ENCODE measurements around the gene ZNF835.

The ZNF835 gene

DNA sequence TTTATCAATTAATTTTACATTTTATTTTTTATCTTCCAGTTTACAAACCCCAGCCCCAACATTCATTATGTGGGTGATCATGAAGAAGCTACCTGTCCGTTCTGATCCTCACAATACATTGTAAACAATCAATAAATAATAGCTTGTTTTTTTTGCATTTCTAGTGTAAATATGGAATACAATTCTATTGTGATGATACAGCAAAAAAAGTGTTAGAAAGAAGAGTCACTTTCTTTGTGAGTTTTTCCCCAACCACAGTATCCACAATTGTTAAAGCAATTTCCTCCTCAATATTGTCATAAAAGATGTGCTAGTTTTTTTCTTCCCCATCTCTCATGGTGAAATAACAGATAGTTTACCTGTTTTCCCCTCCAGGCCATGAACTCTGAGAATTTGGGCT is 30.3 kb upstream of the ZNF835 start:
- no peak overlapping the region for H3K4me3 ChIP-seq (ENCODE audit: low read depth, low read length)
- TF ChIP-seq, protein P1, sequence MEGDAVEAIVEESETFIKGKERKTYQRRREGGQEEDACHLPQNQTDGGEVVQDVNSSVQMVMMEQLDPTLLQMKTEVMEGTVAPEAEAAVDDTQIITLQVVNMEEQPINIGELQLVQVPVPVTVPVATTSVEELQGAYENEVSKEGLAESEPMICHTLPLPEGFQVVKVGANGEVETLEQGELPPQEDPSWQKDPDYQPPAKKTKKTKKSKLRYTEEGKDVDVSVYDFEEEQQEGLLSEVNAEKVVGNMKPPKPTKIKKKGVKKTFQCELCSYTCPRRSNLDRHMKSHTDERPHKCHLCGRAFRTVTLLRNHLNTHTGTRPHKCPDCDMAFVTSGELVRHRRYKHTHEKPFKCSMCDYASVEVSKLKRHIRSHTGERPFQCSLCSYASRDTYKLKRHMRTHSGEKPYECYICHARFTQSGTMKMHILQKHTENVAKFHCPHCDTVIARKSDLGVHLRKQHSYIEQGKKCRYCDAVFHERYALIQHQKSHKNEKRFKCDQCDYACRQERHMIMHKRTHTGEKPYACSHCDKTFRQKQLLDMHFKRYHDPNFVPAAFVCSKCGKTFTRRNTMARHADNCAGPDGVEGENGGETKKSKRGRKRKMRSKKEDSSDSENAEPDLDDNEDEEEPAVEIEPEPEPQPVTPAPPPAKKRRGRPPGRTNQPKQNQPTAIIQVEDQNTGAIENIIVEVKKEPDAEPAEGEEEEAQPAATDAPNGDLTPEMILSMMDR (IDR thresholded peaks at IDR 0.05; ENCODE audit: borderline replicate concordance, insufficient read depth, low read depth, low read length) = no peak

DNA sequence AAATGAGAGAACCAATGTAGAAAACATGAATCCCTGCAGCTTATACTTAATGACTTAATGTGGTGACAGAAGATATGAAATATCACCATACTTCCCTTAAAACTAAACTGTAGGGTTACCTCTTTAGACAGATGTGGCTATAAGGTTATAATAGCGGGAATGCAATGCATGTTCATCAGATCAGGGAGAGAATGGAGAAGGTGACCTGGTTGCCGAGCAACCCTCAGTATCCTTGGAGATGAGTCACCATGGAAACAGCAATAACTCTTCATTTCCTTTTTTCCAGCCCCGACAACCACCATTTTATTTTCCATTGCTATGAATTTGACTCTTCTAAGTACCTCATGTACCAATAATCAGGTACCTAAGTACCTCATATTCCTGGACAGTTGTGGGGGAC is 28.0 kb upstream of the ZNF835 start:
- TF ChIP-seq, protein P1 (IDR thresholded peaks at IDR 0.05; ENCODE audit: borderline replicate concordance, insufficient read depth, low read depth, low read length) = no peak
- no peak overlapping the region for H3K4me3 ChIP-seq (ENCODE audit: low read depth, low read length)

DNA sequence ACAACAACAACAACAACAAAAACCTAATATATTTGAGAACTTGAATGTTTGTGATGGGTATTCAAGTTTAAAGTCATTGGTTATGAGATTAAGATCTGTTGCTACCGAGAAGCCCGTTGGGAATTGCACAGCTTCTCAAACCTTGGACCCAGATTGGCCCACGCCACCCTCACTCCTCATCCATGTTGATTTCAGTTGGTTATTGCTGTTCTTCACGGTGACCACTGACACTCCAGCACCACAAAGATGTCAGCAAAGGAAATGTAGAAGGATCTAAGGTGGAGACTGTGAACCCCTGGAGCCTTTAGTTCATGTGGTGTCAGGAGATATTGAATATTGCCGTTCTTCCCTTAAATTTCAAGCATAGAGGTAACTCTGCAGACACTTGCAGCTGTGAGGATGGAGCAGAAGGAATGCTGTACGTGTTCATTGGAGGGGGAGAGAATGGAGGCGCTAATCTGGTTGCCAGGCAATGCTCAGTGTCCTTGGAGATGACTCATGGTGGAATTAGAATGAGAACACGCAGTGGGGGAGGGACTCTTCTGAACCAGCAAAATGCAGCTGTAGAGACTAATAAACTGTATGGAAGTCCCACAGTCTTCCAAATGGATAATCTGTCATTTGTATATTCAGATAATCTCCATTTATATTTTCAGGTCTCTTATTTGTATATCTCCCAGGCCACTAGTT is 20.8 kb upstream of the ZNF835 start:
- H3K4me3 ChIP-seq (ENCODE audit: low read depth, low read length) = no peak overlapping the region
- TF ChIP-seq, protein P1 (IDR thresholded peaks at IDR 0.05; ENCODE audit: borderline replicate concordance, insufficient read depth, low read depth, low read length) = no peak

DNA sequence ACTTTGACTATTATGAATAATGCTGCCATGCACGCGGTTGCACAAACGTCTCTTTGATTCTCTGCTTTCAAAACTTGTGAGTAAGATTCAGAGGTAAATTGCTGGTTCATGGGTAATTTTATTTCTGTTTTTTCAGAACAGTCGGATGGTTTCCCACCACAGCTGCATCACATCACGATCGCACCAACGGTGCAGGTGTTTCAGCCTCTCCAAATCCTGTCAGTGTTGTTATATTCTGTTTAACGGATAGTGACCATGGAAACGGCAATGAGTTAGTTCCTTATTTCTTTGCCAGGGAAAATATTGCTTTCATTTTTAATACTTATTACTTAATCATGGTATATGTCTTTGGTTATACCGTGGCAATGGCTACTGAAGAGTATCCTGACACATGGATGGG is 19.1 kb upstream of the ZNF835 start:
- H3K4me3 ChIP-seq (ENCODE audit: low read depth, low read length) = no peak overlapping the region
- TF ChIP-seq, protein P1 (IDR thresholded peaks at IDR 0.05; ENCODE audit: borderline replicate concordance, insufficient read depth, low read depth, low read length) = no peak

DNA sequence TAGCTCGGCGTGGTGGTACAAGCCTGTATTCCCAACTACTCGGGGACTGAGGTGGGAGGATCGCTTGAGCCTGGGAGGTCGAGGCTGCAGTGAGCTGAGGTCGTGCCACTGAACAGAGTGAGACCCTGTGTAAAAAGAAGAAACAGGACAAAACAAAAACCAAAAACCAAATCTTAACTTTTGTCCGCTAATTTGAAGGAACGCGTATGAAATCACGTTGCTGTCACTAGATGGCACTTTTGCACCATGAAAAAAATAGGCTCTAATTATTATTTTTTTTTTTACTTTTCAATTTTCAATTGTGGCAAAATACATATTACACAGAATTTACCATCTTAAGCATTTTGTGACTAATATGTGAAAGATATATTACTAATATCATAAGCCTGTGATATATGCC is 17.6 kb upstream of the ZNF835 start:
- TF ChIP-seq, protein P1 (IDR thresholded peaks at IDR 0.05; ENCODE audit: borderline replicate concordance, insufficient read depth, low read depth, low read length) = no peak
- no peak overlapping the region for H3K4me3 ChIP-seq (ENCODE audit: low read depth, low read length)

DNA sequence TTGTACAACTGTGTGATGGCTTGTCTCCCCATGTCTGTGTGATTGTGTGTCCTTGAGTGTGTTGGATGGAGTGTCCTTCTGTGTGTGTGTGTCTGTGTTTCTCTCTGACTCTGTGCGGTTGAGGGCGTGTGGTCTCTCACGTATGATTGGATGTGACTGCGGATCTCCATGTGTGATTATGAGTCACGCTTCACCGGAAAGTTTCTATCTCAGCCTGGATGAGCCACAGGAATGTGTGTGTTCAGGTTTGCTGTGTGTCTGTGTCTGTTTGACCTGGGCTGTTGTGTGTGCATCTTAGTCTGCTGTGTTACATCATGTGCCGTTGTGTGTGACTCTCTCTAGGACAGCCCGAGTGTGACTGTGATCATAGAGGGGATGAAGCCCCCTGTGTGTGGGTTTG is 15.5 kb upstream of the ZNF835 start:
- TF ChIP-seq, protein P1 (IDR thresholded peaks at IDR 0.05; ENCODE audit: borderline replicate concordance, insufficient read depth, low read depth, low read length) = no peak
- H3K4me3 ChIP-seq (ENCODE audit: low read depth, low read length) = no peak overlapping the region

DNA sequence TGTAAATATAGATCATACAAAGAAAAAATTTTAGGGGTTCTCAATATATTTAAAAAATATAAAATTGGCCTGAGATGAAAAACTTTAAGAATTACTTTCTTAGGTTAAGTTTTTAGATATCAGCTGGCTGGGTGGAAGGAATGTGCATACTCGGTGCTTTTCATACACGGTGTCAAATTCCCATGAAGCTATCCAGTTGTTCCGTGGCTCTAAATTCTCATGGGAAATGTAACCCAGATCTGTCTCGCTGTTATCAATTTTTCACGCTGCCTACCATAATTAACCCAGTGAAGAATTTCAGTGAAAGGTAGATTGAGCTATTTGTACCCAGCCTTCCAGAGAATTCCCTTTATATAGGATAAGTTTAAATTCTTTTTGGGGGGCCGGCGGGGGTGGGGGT is 11.6 kb upstream of the ZNF835 start:
- TF ChIP-seq, protein P1 (IDR thresholded peaks at IDR 0.05; ENCODE audit: borderline replicate concordance, insufficient read depth, low read depth, low read length) = no peak

More for the DNA sequence above, 11.6 kb upstream of the ZNF835 start:
- H3K4me3 ChIP-seq (ENCODE audit: low read depth, low read length) = no peak overlapping the region
